Measurements from ENCODE around the gene NEMP2. TPM values are rescaled to one million over a fixed set of nuclear protein-coding genes. Genes with fewer than 3 reads are reported as not detected.
"Not testable (repeated sequence)": the region's sequence is repeated elsewhere in the genome, so short reads cannot be mapped to it uniquely, and the experiment has no call there.

NEMP2 gene
- total and polyA plus RNA-seq, 12 donors: 0.61 to 8.4 (median 4.9) TPM

DNA sequence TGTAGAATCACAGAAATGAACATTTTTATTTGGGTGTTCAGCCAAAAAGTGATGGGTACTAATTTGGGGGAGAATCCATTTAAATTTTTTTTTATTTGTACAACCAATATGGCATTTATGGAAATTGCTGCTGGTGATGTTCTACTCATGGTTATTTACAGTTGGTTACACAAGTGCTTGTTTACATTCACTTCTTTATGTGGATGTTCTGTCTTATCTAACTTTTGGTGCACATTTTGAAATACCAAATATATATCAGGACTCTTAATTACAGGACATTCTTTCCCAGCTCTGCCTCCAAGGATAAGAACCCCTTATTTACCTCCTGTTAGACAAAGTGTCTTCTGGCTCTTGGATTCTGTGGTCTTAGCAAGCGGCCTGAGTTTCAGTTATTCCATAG, 35.2 kb downstream of the NEMP2 start:
- H3K27ac ChIP-seq: no peak overlapping the region
- H3K4me1 ChIP-seq (replicated peaks in 1 of 2): peaks cover 12 to 14% of the 10 kb centered on the region in 2 donors
- no peak overlapping the region for H3K4me3 ChIP-seq
- TF ChIP-seq POLR2A (IDR thresholded peaks at IDR 0.05): no peak
- TF ChIP-seq, protein P1, sequence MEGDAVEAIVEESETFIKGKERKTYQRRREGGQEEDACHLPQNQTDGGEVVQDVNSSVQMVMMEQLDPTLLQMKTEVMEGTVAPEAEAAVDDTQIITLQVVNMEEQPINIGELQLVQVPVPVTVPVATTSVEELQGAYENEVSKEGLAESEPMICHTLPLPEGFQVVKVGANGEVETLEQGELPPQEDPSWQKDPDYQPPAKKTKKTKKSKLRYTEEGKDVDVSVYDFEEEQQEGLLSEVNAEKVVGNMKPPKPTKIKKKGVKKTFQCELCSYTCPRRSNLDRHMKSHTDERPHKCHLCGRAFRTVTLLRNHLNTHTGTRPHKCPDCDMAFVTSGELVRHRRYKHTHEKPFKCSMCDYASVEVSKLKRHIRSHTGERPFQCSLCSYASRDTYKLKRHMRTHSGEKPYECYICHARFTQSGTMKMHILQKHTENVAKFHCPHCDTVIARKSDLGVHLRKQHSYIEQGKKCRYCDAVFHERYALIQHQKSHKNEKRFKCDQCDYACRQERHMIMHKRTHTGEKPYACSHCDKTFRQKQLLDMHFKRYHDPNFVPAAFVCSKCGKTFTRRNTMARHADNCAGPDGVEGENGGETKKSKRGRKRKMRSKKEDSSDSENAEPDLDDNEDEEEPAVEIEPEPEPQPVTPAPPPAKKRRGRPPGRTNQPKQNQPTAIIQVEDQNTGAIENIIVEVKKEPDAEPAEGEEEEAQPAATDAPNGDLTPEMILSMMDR (IDR thresholded peaks at IDR 0.05): no peak
- DNase-seq: no peak
- WGBS, 4 donors: 97 to 100% (median 99%) methylated on average over 1 of the region's 1 CpG
- H3K36me3 ChIP-seq (replicated peaks in 1 of 2): peaks cover 0 to 4% of the 10 kb centered on the region in 2 donors
- intact Hi-C loops (cut with DNase I): no loop called here
- no peaks in the 10 kb centered on the region for H3K27me3 ChIP-seq
- no peaks in the 10 kb centered on the region for H3K9me3 ChIP-seq (replicated peaks in 1 of 3)

DNA sequence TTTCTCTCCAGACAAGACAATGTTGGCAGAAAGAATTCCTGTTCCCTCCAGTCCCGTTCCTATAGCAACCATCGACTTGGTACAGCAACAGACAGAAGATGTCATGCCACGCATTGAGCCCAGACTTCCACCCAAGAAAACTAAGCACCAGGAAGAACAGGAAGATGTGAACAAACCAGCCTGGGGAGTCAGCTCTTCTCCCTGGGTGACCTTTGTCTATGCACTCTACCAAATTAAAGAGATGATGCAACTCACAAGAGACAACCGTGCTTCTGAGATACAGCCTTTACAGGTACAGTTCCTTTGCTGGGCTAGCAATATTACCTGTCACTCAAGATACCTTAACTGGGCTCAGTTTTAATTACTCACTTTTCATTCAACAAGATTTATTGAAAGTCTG, 37.1 kb downstream of the NEMP2 start:
- 73 to 93% (median 91%) methylated on average over 4 of the region's 4 CpGs for WGBS, 4 donors
- DNase-seq: no peak

DNA sequence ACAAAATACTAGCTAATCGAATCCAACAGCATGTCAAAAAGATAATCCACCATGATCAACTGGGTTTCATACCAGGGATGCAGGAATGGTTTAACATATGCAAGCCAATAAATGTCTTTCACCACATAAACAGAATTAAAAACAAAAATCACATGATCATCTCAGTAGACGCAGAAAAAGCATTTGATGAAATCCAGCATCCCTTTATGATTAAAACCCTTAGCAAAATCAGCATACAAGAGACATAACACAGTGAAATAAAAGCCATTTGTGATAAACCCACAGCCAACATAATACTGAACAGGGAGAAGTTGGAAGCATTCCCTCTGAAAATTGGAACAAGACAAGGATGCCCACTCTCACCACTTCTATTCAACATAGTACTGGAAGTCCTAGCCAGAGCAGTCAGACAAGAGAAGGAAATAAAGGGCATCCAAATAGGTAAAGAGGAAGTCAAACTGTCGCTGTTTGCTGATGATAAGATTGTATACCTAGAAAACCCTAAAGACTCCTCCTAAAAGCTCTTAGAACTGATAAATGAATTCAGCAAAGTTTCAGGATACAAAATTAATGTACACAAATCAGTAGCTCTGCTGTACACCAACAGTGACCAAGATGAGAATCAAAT, 39.8 kb downstream of the NEMP2 start:
- H3K27me3 ChIP-seq; intact Hi-C loops (cut with DNase I); DNase-seq; H3K27ac ChIP-seq; H3K4me3 ChIP-seq; H3K9me3 ChIP-seq (replicated peaks in 1 of 3); H3K4me1 ChIP-seq (replicated peaks in 1 of 2): not testable (repeated sequence)
- H3K36me3 ChIP-seq (replicated peaks in 1 of 2): peaks cover 0 to 16% of the 10 kb centered on the region in 2 donors
- 88 to 91% (median 89%) methylated on average over 3 of the region's 3 CpGs for WGBS, 4 donors

More for the DNA sequence above, 37.1 kb downstream of the NEMP2 start:
- no peak for TF ChIP-seq POLR2A (IDR thresholded peaks at IDR 0.05)
- TF ChIP-seq, protein P1 (IDR thresholded peaks at IDR 0.05): no peak
- Histone ChIP-seq H3K4me3 (no peak overlapping the region), H3K36me3 (replicated peaks in 1 of 2) (peaks cover 0 to 4% of the 10 kb centered on the region in 2 donors), H3K9me3 (replicated peaks in 1 of 3) (no peaks in the 10 kb centered on the region), H3K4me1 (replicated peaks in 1 of 2) (peaks cover 12 to 13% of the 10 kb centered on the region in 2 donors), H3K27ac (no peak overlapping the region), H3K27me3 (no peaks in the 10 kb centered on the region)
- intact Hi-C loops (cut with DNase I): no loop called here

DNA sequence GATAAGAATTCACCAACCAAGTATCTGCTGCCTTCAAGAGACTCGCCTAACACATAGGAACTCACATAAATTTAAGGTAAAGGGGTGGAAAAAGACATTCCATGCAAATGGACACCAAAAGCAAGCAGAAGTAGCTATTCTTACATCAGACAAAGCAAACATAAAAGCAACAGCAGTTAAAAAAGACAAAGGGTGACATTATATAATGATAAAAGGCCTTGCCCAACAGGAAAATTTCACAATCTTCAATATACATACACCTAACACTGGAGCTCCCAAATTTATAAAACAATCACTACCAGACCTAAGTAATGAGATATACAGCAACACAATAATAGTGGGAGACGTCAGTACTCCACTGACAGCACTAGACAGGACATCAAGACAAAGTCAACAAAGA, 41.4 kb downstream of the NEMP2 start:
- Histone ChIP-seq H3K27ac (no peak overlapping the region), H3K4me3 (no peak overlapping the region), H3K4me1 (replicated peaks in 1 of 2) (no peaks in the 10 kb centered on the region), H3K27me3 (no peaks in the 10 kb centered on the region), H3K36me3 (replicated peaks in 1 of 2) (peaks cover 0 to 25% of the 10 kb centered on the region in 2 donors), H3K9me3 (replicated peaks in 1 of 3) (no peaks in the 10 kb centered on the region)
- TF ChIP-seq, protein P1 (IDR thresholded peaks at IDR 0.05): no peak
- TF ChIP-seq POLR2A (IDR thresholded peaks at IDR 0.05): no peak
- DNase-seq: no peak
- WGBS, 4 donors: 80 to 99% (median 95%) methylated on average over 2 of the region's 2 CpGs
- intact Hi-C loops (cut with DNase I): no loop called here

DNA sequence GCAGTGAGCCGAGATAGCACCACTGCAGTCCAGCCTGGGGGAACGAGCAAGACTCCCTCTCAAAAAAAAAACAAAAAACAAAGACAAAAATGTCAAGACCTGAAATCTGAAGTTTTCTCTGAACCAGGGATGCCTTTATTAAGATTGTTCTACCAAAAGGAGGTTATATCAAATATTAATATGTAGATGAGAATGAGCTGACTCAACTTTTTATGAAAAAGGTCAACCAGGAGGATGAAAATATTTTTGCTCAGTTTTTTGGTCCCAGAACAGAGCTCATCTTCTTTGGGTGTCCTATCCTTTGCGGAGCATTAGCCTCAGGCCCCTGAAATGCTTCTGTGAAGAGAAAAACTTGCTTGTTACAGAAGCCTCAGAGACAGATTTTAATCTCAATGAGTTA, 44.0 kb downstream of the NEMP2 start:
- Histone ChIP-seq H3K4me3 (no peak overlapping the region), H3K9me3 (replicated peaks in 1 of 3) (no peaks in the 10 kb centered on the region), H3K27me3 (no peaks in the 10 kb centered on the region), H3K36me3 (replicated peaks in 1 of 2) (peaks cover 0 to 21% of the 10 kb centered on the region in 2 donors), H3K27ac (no peak overlapping the region), H3K4me1 (replicated peaks in 1 of 2) (no peaks in the 10 kb centered on the region)
- 82 to 93% (median 88%) methylated on average over 3 of the region's 3 CpGs for WGBS, 4 donors
- DNase-seq: no peak
- intact Hi-C loops (cut with DNase I): no loop called here
- no peak for TF ChIP-seq POLR2A (IDR thresholded peaks at IDR 0.05)
- TF ChIP-seq, protein P1 (IDR thresholded peaks at IDR 0.05): no peak

Data from adrenal gland (tissue), 12 donors.